Duodenal mucosa (tissue), 2 donors: ENCODE data around the gene RPL31.
"Not testable (repeated sequence)": the region's sequence is repeated elsewhere in the genome, so short reads cannot be mapped to it uniquely, and the experiment has no call there.

Experiments
- H3K27ac ChIP-seq: one replicate; pipeline ENCODE4 v1.7.0; 2013; ENCODE audit warnings: low read depth, low read length
- H3K27me3 ChIP-seq, 2 donors: one replicate each; pipeline ENCODE4 v1.7.0; 2013; ENCODE audit warnings: low read length in 2 of 2, control low read depth in 1 of 2; ENCODE audit not compliant: insufficient read depth in 2 of 2, control insufficient read depth in 1 of 2
- H3K36me3 ChIP-seq, 2 donors: one replicate each; pipeline ENCODE4 v1.7.0; 2013; ENCODE audit warnings: low read length in 2 of 2, control low read depth in 1 of 2; ENCODE audit not compliant: insufficient read depth in 2 of 2, control insufficient read depth in 1 of 2
- H3K4me1 ChIP-seq, 2 donors: one replicate each; pipeline ENCODE4 v1.7.0; 2013; ENCODE audit warnings: low read length in 2 of 2, control low read depth in 1 of 2; ENCODE audit not compliant: insufficient read depth in 2 of 2, control insufficient read depth in 1 of 2
- H3K4me3 ChIP-seq, 2 donors: one replicate each; pipeline ENCODE4 v1.7.0; 2013; ENCODE audit warnings: low read length in 2 of 2, low read depth in 1 of 2
- H3K9ac ChIP-seq, 2 donors: one replicate each; pipeline ENCODE4 v1.7.0; 2013; ENCODE audit warnings: low read length in 2 of 2, low read depth in 1 of 2
- H3K9me3 ChIP-seq, 2 donors: one replicate each; pipeline ENCODE4 v1.7.0; 2013; ENCODE audit warnings: low read length in 2 of 2, control low read depth in 1 of 2; ENCODE audit not compliant: control insufficient read depth in 1 of 2

The RPL31 gene

GRCh38 chr2:101038455-101039255, 36.6 kb downstream of the RPL31 start:
- Histone ChIP-seq H3K9me3 (no peaks in the 10 kb centered on the region), H3K27ac (no peak overlapping the region), H3K4me3 (no peak overlapping the region), H3K27me3 (no peaks in the 10 kb centered on the region), H3K36me3 (peaks cover 7 to 33% of the 10 kb centered on the region in 2 donors), H3K4me1 (no peaks in the 10 kb centered on the region), H3K9ac (no peak overlapping the region)

- Histone ChIP-seq H3K4me1 (no peaks in the 10 kb centered on the region), H3K9ac (no peak overlapping the region), H3K4me3 (no peak overlapping the region), H3K36me3 (peaks cover 3 to 27% of the 10 kb centered on the region in 2 donors), H3K9me3 (no peaks in the 10 kb centered on the region), H3K27ac (no peak overlapping the region), H3K27me3 (no peaks in the 10 kb centered on the region)
Observed at GRCh38 chr2:101040072-101040471, 38.0 kb downstream of the RPL31 start.

DNA sequence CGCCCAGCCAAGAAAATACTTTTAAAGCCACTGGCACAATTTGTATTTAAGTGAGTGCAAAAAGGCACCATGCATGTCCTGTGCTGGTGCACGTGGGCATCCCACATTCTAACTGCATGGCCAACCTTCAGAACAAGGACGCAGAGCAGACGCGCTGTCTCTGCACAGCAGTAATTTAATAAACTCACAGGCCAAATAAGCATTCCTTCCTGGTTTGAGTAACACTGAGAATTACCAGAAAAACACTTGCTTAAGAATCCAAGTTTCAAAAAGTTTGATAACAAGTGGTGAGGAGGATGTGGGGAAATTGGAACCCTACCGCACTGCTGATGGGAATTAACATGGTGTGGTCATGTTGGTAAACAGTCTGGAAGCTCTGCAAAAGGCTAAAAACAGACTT, 38.7 kb downstream of the RPL31 start:
- Histone ChIP-seq H3K9ac (no peak overlapping the region), H3K36me3 (peaks cover 3 to 23% of the 10 kb centered on the region in 2 donors), H3K27me3 (no peaks in the 10 kb centered on the region), H3K27ac (no peak overlapping the region), H3K9me3 (no peaks in the 10 kb centered on the region), H3K4me3 (no peak overlapping the region), H3K4me1 (no peaks in the 10 kb centered on the region)

DNA sequence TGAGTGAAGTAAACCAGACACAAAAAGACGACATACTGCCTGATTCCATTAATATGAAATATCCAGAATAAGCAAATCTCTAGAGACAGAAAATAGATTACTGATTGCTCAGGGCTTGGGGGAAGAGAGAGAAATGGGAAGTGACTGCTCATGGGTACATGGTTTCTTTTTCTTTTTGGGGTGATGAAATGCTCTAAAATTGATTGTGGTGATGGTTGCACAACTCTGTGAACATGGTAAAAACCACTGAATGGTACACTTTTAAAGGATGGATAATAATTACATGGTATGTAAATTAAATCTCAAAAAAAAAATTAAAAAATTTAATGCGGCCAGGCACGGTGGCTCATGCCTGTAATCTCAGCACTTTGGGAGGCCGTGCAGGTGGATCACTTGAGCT, 39.3 kb downstream of the RPL31 start:
- Histone ChIP-seq H3K27ac (no peak overlapping the region), H3K9me3 (no peaks in the 10 kb centered on the region), H3K4me3 (no peak overlapping the region), H3K36me3 (peaks cover 0 to 23% of the 10 kb centered on the region in 2 donors), H3K27me3 (peaks cover 0 to 2% of the 10 kb centered on the region in 2 donors), H3K9ac (no peak overlapping the region), H3K4me1 (no peaks in the 10 kb centered on the region)

DNA sequence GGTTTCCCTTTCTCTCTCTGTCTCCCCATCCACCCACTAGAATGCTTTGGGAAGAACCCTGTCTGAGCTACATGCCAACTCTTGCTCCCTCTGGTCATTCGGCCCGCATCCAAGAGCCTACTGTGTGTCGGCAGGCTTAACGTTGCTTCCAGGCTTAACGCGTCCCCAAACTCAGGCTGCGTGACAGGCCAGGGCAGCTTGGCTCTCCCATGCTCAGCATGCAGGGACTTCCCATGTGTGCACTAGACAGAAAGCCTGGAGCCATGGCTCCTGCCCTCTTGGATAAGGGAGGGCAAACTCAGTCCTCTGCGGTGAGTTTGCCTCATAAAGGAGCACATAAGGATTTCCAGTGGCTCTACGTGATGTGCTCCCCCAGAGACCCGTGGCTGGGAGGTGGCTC, 43.2 kb downstream of the RPL31 start:
- H3K9ac ChIP-seq: no peak overlapping the region
- H3K4me1 ChIP-seq: peaks cover 0 to 4% of the 10 kb centered on the region in 2 donors
- H3K27me3 ChIP-seq: peaks cover 0 to 2% of the 10 kb centered on the region in 2 donors
- H3K4me3 ChIP-seq: no peak overlapping the region
- H3K9me3 ChIP-seq: no peaks in the 10 kb centered on the region
- H3K36me3 ChIP-seq: peaks cover 3 to 10% of the 10 kb centered on the region in 2 donors
- H3K27ac ChIP-seq: no peak overlapping the region

DNA sequence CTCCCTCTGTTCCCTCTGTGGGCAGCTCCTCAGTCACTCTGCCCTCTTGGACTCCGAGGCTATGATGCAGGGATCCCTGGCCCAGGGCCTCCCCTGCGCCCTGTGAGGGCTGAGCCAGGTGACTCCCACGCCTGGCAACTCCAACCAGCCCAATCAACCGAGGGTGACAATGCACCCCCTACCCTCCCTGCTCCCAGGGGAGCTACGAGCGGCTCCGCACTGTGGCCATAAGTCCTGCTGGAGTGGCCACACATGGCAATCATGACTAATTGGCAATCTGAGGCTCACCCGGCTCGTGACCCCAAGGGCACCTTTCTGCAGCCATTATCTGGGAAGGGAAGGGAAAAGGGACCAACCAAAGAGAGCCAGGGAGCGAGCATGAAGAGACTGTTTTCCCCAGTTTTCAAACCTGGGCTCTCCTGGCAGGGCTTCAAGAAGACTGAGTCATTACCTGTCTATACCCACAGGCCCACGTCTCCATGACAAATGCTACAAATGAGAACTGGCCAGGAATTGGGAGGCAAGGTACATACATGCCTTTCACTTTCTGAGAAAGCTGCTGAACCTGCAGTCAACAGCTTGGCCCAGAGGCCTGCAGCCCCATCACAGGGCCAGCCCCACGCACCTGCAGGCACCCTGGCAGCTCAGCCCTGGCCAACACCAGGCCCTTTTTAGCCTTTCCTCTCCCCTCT, 45.1 kb downstream of the RPL31 start:
- peaks cover 0 to 2% of the 10 kb centered on the region in 2 donors for H3K27me3 ChIP-seq
- no peak overlapping the region for H3K9ac ChIP-seq
- no peaks in the 10 kb centered on the region for H3K9me3 ChIP-seq
- H3K36me3 ChIP-seq: peaks cover 3 to 8% of the 10 kb centered on the region in 2 donors
- H3K4me3 ChIP-seq: no peak overlapping the region
- H3K4me1 ChIP-seq: peaks cover 0 to 4% of the 10 kb centered on the region in 2 donors
- no peak overlapping the region for H3K27ac ChIP-seq

GRCh38 chr2:101047774-101048173, 45.7 kb downstream of the RPL31 start:
- peaks cover 0 to 4% of the 10 kb centered on the region in 2 donors for H3K4me1 ChIP-seq
- no peaks in the 10 kb centered on the region for H3K9me3 ChIP-seq
- no peak overlapping the region for H3K9ac ChIP-seq
- no peak overlapping the region for H3K27ac ChIP-seq
- peaks cover 0 to 2% of the 10 kb centered on the region in 2 donors for H3K27me3 ChIP-seq
- H3K4me3 ChIP-seq: no peak overlapping the region
- peaks cover 3 to 6% of the 10 kb centered on the region in 2 donors for H3K36me3 ChIP-seq

GRCh38 chr2:101048756-101049155, 46.7 kb downstream of the RPL31 start:
- Histone ChIP-seq H3K9me3 (no peaks in the 10 kb centered on the region), H3K27me3 (peaks cover 0 to 2% of the 10 kb centered on the region in 2 donors), H3K4me3 (no peak overlapping the region), H3K27ac (no peak overlapping the region), H3K36me3 (peaks cover 3 to 6% of the 10 kb centered on the region in 2 donors), H3K9ac (no peak overlapping the region), H3K4me1 (peaks cover 0 to 4% of the 10 kb centered on the region in 2 donors)

DNA sequence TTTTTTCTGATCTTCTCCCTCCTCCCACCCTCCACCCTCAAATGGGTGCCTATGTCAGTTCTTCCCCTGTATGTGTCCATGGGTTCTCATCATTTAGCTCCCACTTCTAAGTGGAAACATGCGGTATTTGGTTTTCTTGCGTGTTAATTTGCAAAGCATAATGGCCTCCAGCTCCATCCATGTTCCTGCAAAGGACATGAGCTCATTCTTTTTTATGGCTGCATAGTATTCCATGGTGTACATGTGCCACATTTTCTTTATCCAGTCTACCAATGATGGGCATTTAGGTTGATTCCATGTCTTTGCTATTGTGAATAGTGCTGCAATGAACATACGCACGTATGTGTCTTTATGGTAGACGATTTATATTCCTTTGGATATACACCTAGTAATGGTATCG, 48.8 kb downstream of the RPL31 start:
- H3K27ac ChIP-seq, H3K9me3 ChIP-seq, H3K4me3 ChIP-seq, H3K36me3 ChIP-seq, H3K27me3 ChIP-seq, H3K4me1 ChIP-seq, H3K9ac ChIP-seq: not testable (repeated sequence)

DNA sequence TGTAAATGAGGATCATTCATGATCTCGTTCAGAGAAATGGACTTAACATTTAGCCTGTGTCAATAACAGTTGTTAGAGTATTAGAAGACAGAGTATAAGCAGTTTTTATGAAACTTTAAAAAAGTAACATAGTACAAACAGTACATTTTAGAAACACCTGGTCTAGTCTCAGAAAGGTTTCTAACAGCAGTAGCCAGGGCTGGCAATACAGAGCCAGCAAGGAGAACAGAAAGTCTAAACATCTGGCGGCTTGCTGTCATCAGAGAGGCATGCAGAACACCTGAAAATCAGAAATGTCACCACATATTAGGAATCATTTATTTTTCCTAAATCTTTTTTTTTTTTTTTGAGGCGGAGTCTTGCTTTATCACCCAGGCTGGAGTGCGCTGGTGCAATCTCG, 50.1 kb downstream of the RPL31 start:
- Histone ChIP-seq H3K4me1 (peaks cover 0 to 4% of the 10 kb centered on the region in 2 donors), H3K9me3 (no peaks in the 10 kb centered on the region), H3K36me3 (peaks cover 3 to 8% of the 10 kb centered on the region in 2 donors)

More for the DNA sequence above, 50.1 kb downstream of the RPL31 start:
- Histone ChIP-seq H3K9ac (no peak overlapping the region), H3K27me3 (no peaks in the 10 kb centered on the region), H3K27ac (no peak overlapping the region), H3K4me3 (no peak overlapping the region)
